Left ventricle myocardium inferior (tissue), 1 donor: Measurements from ENCODE around the gene SPANXA2. TPM values are rescaled to one million over a fixed set of nuclear protein-coding genes. Genes with fewer than 3 reads are reported as not detected.
"Not testable (repeated sequence)": the region's sequence is repeated elsewhere in the genome, so short reads cannot be mapped to it uniquely, and the experiment has no call there.

Experiments
- DNase-seq: peaks from one replicate; pipeline ENCODE4 v3.0.0-alpha.2; 2020
- H3K27ac ChIP-seq: fragments of 200-600 bp; replicated peaks from 2 replicates; pipeline ENCODE4 v1.8.0; 2021
- H3K27me3 ChIP-seq: fragments of 200-600 bp; 2 replicates; pipeline ENCODE4 v1.8.0; 2021; ENCODE audit warnings: low read depth
- H3K36me3 ChIP-seq: fragments of 200-600 bp; 2 replicates; pipeline ENCODE4 v1.8.0; 2021
- H3K4me1 ChIP-seq: fragments of 200-600 bp; 2 replicates; pipeline ENCODE4 v1.8.0; 2021
- H3K4me3 ChIP-seq: fragments of 200-600 bp; 2 replicates; pipeline ENCODE4 v1.8.0; 2021; ENCODE audit warnings: mild to moderate bottlenecking, moderate library complexity
- H3K9me3 ChIP-seq: fragments of 200-600 bp; replicated peaks from 2 replicates; pipeline ENCODE4 v1.8.0; 2021
- CTCF ChIP-seq: fragments of 200-600 bp; IDR thresholded peaks from 2 replicates; pipeline ENCODE4 v1.8.0; 2021; ENCODE audit warnings: antibody characterized with exemption, mild to moderate bottlenecking, borderline replicate concordance
- intact Hi-C: fragments of 100-400 bp; cut with micrococcal nuclease; formaldehyde crosslinking; loops from one replicate; pipeline ENCODE4 v1.11.0; 2022
- long read RNA-seq: library from polyadenylated mRNA; unstranded; transcript quantifications from one replicate; pipeline ENCODE4 v2.0.0, GENCODE V29; 2021
- total RNA-seq: library from RNA; stranded (reverse); fragmentation: NEBNext Ultra II Directional; extraction: Animal tissue kit (Norgen Biotek cat#: 25700); gene quantifications from one replicate; pipeline ENCODE4 v1.2.1, GENCODE V29; 2021
- donor health status: DM: no; HTN: yes; CAD: no; lungs with severe emphysema.

SPANXA2 gene
- not detected for total RNA-seq
- long read RNA-seq = 0 reads

- H3K27me3 ChIP-seq, H3K27ac ChIP-seq, H3K9me3 ChIP-seq, intact Hi-C loops, DNase-seq, H3K4me1 ChIP-seq, H3K36me3 ChIP-seq, H3K4me3 ChIP-seq: not testable (repeated sequence)
Measured at GRCh38 chrX:141589408-141589807, at the start of gene SPANXA2. Gene SPANXA2, plus strand, starts transcription at chrX:141589708. Its CDS starts 60 bp downstream, at chrX:141589768.

GRCh38 chrX:141542551-141542950 is 47.0 kb upstream of the SPANXA2 start:
- H3K9me3 ChIP-seq, H3K4me1 ChIP-seq, H3K4me3 ChIP-seq, intact Hi-C loops, H3K27ac ChIP-seq, H3K36me3 ChIP-seq, DNase-seq, H3K27me3 ChIP-seq: not testable (repeated sequence)

DNA sequence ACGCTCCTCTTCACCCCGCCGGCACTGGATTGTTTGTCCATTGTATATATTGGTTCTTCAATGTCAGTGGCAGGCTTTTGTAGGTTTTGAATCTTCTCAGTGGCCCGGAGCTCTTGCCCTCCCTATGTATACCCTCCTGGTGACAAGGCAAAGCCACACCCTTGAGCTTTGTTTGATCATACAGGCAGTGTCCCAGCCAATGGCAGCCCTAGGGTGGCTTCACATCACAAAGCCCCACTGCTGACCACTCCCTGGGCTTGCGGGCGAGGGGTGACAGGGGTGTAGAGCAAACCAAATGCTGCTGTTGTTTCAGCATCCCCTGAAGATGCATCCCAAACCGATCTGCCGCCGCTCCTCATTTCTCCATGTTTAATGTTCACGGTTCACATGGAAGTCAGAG is 4.9 kb upstream of the SPANXA2 start, which contains the start of gene SPANXA1:
TSS of gene SPANXA1 (minus strand) at position 101 of the 400 bp plus-strand sequence. CDS start at position 41, 60 bp downstream.
- H3K27me3 ChIP-seq, H3K27ac ChIP-seq, DNase-seq, H3K36me3 ChIP-seq, H3K4me3 ChIP-seq, intact Hi-C loops, H3K9me3 ChIP-seq, H3K4me1 ChIP-seq: not testable (repeated sequence)

GRCh38 chrX:141609111-141609510 is 19.6 kb downstream of the SPANXA2 start:
- Histone ChIP-seq H3K27ac (no peak overlapping the region), H3K4me1 (no peaks in the 10 kb centered on the region), H3K9me3 (no peaks in the 10 kb centered on the region), H3K4me3 (no peak overlapping the region), H3K36me3 (no peaks in the 10 kb centered on the region), H3K27me3 (no peaks in the 10 kb centered on the region)
- no peak for DNase-seq
- TF ChIP-seq CTCF = no peak
- intact Hi-C loops = no loop called here

DNA sequence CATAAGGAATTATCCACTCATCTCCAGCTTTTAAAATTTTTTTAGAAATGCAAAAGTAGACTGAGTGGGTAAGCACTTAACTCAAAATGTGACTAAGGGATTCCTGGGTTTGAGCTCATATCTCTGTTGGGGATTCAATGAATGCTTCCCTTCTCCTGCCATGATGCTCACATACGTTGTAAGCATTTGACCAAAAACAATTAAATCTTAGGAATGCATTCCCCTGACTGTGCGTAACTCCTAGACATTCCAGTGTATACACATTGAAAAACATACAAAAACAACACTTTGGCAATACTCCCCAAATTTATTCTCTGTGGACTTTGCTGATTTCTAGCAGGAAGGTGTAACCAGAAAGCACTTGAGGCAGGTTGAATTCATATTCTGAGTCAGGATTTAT is 29.8 kb downstream of the SPANXA2 start:
- H3K4me1 ChIP-seq = no peaks in the 10 kb centered on the region
- no peak for DNase-seq
- no peak overlapping the region for H3K4me3 ChIP-seq
- H3K9me3 ChIP-seq = no peaks in the 10 kb centered on the region
- no peak overlapping the region for H3K27ac ChIP-seq
- TF ChIP-seq CTCF = no peak
- H3K36me3 ChIP-seq = no peaks in the 10 kb centered on the region
- no peaks in the 10 kb centered on the region for H3K27me3 ChIP-seq
- intact Hi-C loops = no loop called here

DNA sequence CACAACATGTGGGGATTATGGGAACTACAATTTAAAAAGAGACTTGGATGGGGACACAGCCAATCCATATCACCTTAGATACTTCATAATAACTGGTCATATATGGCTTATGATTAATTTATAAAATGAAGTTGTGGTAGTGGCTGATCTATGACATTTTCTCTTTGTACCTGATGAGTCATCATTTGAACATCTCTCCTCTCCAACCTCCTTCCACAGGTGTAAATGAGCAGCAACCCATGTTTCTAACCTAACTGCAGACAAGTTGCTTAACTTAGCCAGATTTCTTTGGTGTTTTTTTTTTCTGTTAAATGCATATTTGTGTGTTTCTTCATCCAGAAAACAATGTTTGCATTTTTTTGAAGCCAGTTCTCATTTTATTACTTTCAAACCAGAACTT is 42.6 kb downstream of the SPANXA2 start:
- Histone ChIP-seq H3K27ac (no peak overlapping the region), H3K36me3 (no peaks in the 10 kb centered on the region), H3K4me1 (no peaks in the 10 kb centered on the region), H3K27me3 (no peaks in the 10 kb centered on the region), H3K9me3 (no peaks in the 10 kb centered on the region), H3K4me3 (no peak overlapping the region)
- DNase-seq = no peak
- TF ChIP-seq CTCF = no peak
- intact Hi-C loops = no loop called here

GRCh38 chrX:141638550-141638949 is 49.0 kb downstream of the SPANXA2 start:
- no peak for DNase-seq
- TF ChIP-seq CTCF = no peak
- Histone ChIP-seq H3K27me3 (no peaks in the 10 kb centered on the region), H3K9me3 (no peaks in the 10 kb centered on the region), H3K4me3 (no peak overlapping the region), H3K36me3 (no peaks in the 10 kb centered on the region), H3K27ac (no peak overlapping the region), H3K4me1 (no peaks in the 10 kb centered on the region)
- intact Hi-C loops = no loop called here

Other genes starting within 250 kb of the SPANXA2 start
- not detected for gene SPANXA1, start 5.0 kb upstream of the SPANXA2 start, total RNA-seq
- not detected for gene SPANXD, start 109.0 kb downstream of the SPANXA2 start, total RNA-seq
- not detected for gene MAGEC3, start 248.6 kb downstream of the SPANXA2 start, total RNA-seq